ENCODE data around the gene CASP8AP2. TPM values are rescaled to one million over a fixed set of nuclear protein-coding genes. Genes with fewer than 3 reads are reported as not detected.

CASP8AP2 gene
- polyA plus RNA-seq, 3 donors, result 3.5 to 10.5 (median 7.4) TPM

- Histone ChIP-seq H4K20me1 (ENCODE audit: insufficient read depth, low read length) (no peaks in the 10 kb centered on the region), H2AFZ (ENCODE audit: insufficient read depth, low read depth, low read length, poor library complexity, severe bottlenecking) (no peak overlapping the region), H3K4me1 (ENCODE audit: control insufficient read depth in 1 of 2, insufficient read depth in 2 of 2, low read length in 2 of 2) (no peaks in the 10 kb centered on the region), H3K9ac (ENCODE audit: insufficient read depth, low read length, poor library complexity, severe bottlenecking) (no peak overlapping the region), H3K27me3 (ENCODE audit: control insufficient read depth in 2 of 2, insufficient read depth in 2 of 2, low read length in 2 of 2) (no peaks in the 10 kb centered on the region), H3K27ac (ENCODE audit: low read depth in 1 of 2, low read length in 2 of 2) (no peak overlapping the region), H3K79me2 (ENCODE audit: insufficient read depth, low read length) (no peaks in the 10 kb centered on the region), H3K9me3 (replicated peaks in 1 of 2; ENCODE audit: control insufficient read depth in 1 of 2, insufficient read depth in 1 of 2, low read length in 2 of 2) (no peaks in the 10 kb centered on the region), H3K36me3 (replicated peaks in 1 of 2; ENCODE audit: control insufficient read depth in 1 of 2, insufficient read depth in 2 of 2, low read length in 2 of 2) (peaks cover 15 to 54% of the 10 kb centered on the region in 2 donors), H3K4me3 (replicated peaks in 1 of 3; ENCODE audit: low read depth in 2 of 3, low read length in 3 of 3) (no peak overlapping the region), H3K4me2 (replicated peaks; ENCODE audit: extremely low read depth, low read length, poor library complexity, severe bottlenecking) (no peak overlapping the region)
- Mint-ChIP-seq H3K27me3 (ENCODE audit: low read depth in 3 of 3) (peaks cover 0 to 3% (median 3%) of the 10 kb centered on the region in 3 donors), H3K36me3 (peaks cover 29 to 44% of the 10 kb centered on the region in 2 donors), H3K9me3 (no peaks in the 10 kb centered on the region), H3K4me3 (no peak overlapping the region), H3K4me1 (no peaks in the 10 kb centered on the region), H3K27ac (no peak overlapping the region)
- no peak for DNase-seq
- no peak for TF ChIP-seq CTCF (IDR thresholded peaks at IDR 0.05)
- intact Hi-C loops (cut with micrococcal nuclease), result no loop called here
Measured at GRCh38 chr6:89873721-89874120, 44.0 kb downstream of the CASP8AP2 start.

GRCh38 chr6:89874438-89874837 lies 44.8 kb downstream of the CASP8AP2 start:
- Histone ChIP-seq H3K4me2 (replicated peaks; ENCODE audit: extremely low read depth, low read length, poor library complexity, severe bottlenecking) (no peak overlapping the region), H3K36me3 (replicated peaks in 1 of 2; ENCODE audit: control insufficient read depth in 1 of 2, insufficient read depth in 2 of 2, low read length in 2 of 2) (peaks cover 15 to 54% of the 10 kb centered on the region in 2 donors), H3K4me3 (replicated peaks in 1 of 3; ENCODE audit: low read depth in 2 of 3, low read length in 3 of 3) (no peak overlapping the region), H4K20me1 (ENCODE audit: insufficient read depth, low read length) (no peaks in the 10 kb centered on the region), H2AFZ (ENCODE audit: insufficient read depth, low read depth, low read length, poor library complexity, severe bottlenecking) (no peak overlapping the region), H3K27me3 (ENCODE audit: control insufficient read depth in 2 of 2, insufficient read depth in 2 of 2, low read length in 2 of 2) (no peaks in the 10 kb centered on the region), H3K4me1 (ENCODE audit: control insufficient read depth in 1 of 2, insufficient read depth in 2 of 2, low read length in 2 of 2) (no peaks in the 10 kb centered on the region), H3K27ac (ENCODE audit: low read depth in 1 of 2, low read length in 2 of 2) (no peak overlapping the region), H3K9me3 (replicated peaks in 1 of 2; ENCODE audit: control insufficient read depth in 1 of 2, insufficient read depth in 1 of 2, low read length in 2 of 2) (no peaks in the 10 kb centered on the region), H3K79me2 (ENCODE audit: insufficient read depth, low read length) (no peaks in the 10 kb centered on the region), H3K9ac (ENCODE audit: insufficient read depth, low read length, poor library complexity, severe bottlenecking) (no peak overlapping the region)
- Mint-ChIP-seq H3K4me3 (no peak overlapping the region), H3K27ac (peak overlapping the region in 1 of 7 donors; percentile 26), H3K36me3 (peaks cover 28 to 38% of the 10 kb centered on the region in 2 donors), H3K4me1 (no peaks in the 10 kb centered on the region), H3K27me3 (ENCODE audit: low read depth in 3 of 3) (peaks cover 0 to 3% (median 0%) of the 10 kb centered on the region in 3 donors), H3K9me3 (peaks cover 0 to 3% (median 0%) of the 10 kb centered on the region in 7 donors)
- no peak for DNase-seq
- TF ChIP-seq CTCF (IDR thresholded peaks at IDR 0.05), result no peak
- intact Hi-C loops (cut with micrococcal nuclease), result no loop called here
- WGBS (ENCODE audit: insufficient coverage), result 100% methylated on average over 1 of the region's 3 CpGs
